Immature natural killer cell (primary cell): ENCODE data around the gene AUTS2. TPM values are rescaled to one million over a fixed set of nuclear protein-coding genes. Genes with fewer than 3 reads are reported as not detected.

ENCODE experiments used
- DNase-seq, 3 donors: peaks; one replicate each; pipeline ENCODE4 v3.0.0; 2022; ENCODE audit warnings: mixed read lengths in 1 of 3
- H3K27ac Mint-ChIP-seq, 6 donors: one replicate each; pipeline ENCODE4 v1.8.0; 2020; ENCODE audit warnings: mixed read lengths in 6 of 6, mild to moderate bottlenecking in 5 of 6, inconsistent platforms in 4 of 6, moderate library complexity in 3 of 6
- H3K27me3 Mint-ChIP-seq, 3 donors: one replicate each; pipeline ENCODE4 v1.8.0; 2020 to 2021; ENCODE audit warnings: low read depth in 3 of 3, mild to moderate bottlenecking in 3 of 3, mixed read lengths in 3 of 3, moderate library complexity in 3 of 3, inconsistent platforms in 1 of 3
- H3K36me3 Mint-ChIP-seq, 3 donors: one replicate each; pipeline ENCODE4 v1.8.0; 2020; ENCODE audit warnings: mixed read lengths in 3 of 3, inconsistent platforms in 2 of 3, mild to moderate bottlenecking in 2 of 3
- H3K4me1 Mint-ChIP-seq, 2 donors: one replicate each; pipeline ENCODE4 v1.8.0; 2020; ENCODE audit warnings: inconsistent platforms in 2 of 2, mild to moderate bottlenecking in 2 of 2, mixed read lengths in 2 of 2, moderate library complexity in 1 of 2
- H3K4me3 Mint-ChIP-seq, 5 donors: one replicate each; pipeline ENCODE4 v1.8.0; 2020; ENCODE audit warnings: mild to moderate bottlenecking in 5 of 5, mixed read lengths in 5 of 5, inconsistent platforms in 3 of 5, moderate library complexity in 3 of 5
- H3K9me3 Mint-ChIP-seq, 6 donors: one replicate each; pipeline ENCODE4 v1.8.0; 2020; ENCODE audit warnings: mild to moderate bottlenecking in 6 of 6, mixed read lengths in 6 of 6, inconsistent platforms in 4 of 6, moderate library complexity in 3 of 6
- polyA plus RNA-seq, 3 donors: library from polyadenylated mRNA; unstranded; fragments of 300-500 nt; fragmentation: Illumina TruSeq; gene quantifications; one replicate each; pipeline ENCODE4 v1.2.3, GENCODE V29; 2021

Gene AUTS2
- polyA plus RNA-seq, 3 donors from 2014 or later = 1.9 to 17.6 (median 8.0) TPM

- Mint-ChIP-seq H3K27me3 (peaks cover 0 to 2% (median 0%) of the 10 kb centered on the region in 3 donors), H3K4me1 (no peaks in the 10 kb centered on the region), H3K27ac (no peak overlapping the region), H3K9me3 (no peaks in the 10 kb centered on the region), H3K4me3 (no peak overlapping the region), H3K36me3 (no peaks in the 10 kb centered on the region)
- no peak for DNase-seq
Observed at GRCh38 chr7:70094831-70095230, 496.6 kb downstream of the AUTS2 start.

GRCh38 chr7:70097645-70098044 lies 499.4 kb downstream of the AUTS2 start:
- Mint-ChIP-seq H3K9me3 (no peaks in the 10 kb centered on the region), H3K4me1 (no peaks in the 10 kb centered on the region), H3K27ac (no peak overlapping the region), H3K36me3 (no peaks in the 10 kb centered on the region), H3K4me3 (no peak overlapping the region), H3K27me3 (peaks cover 0 to 3% (median 2%) of the 10 kb centered on the region in 3 donors)
- no peak for DNase-seq

GRCh38 chr7:70098133-70098561 lies 499.9 kb downstream of the AUTS2 start:
- no peak overlapping the region for H3K4me3 Mint-ChIP-seq
- DNase-seq = no peak
- H3K36me3 Mint-ChIP-seq = no peaks in the 10 kb centered on the region
- no peaks in the 10 kb centered on the region for H3K9me3 Mint-ChIP-seq
- H3K27me3 Mint-ChIP-seq = peaks cover 0 to 3% (median 2%) of the 10 kb centered on the region in 3 donors
- H3K27ac Mint-ChIP-seq = no peak overlapping the region
- H3K4me1 Mint-ChIP-seq = no peaks in the 10 kb centered on the region

- Mint-ChIP-seq H3K4me1 (no peaks in the 10 kb centered on the region), H3K27ac (no peak overlapping the region), H3K4me3 (no peak overlapping the region), H3K9me3 (no peaks in the 10 kb centered on the region), H3K27me3 (peaks cover 0 to 3% (median 2%) of the 10 kb centered on the region in 3 donors), H3K36me3 (no peaks in the 10 kb centered on the region)
- no peak for DNase-seq
Observed at GRCh38 chr7:70098905-70099672, 500.8 kb downstream of the AUTS2 start.

- H3K27ac Mint-ChIP-seq = no peak overlapping the region
Observed at GRCh38 chr7:70104243-70104642, 506.0 kb downstream of the AUTS2 start.

GRCh38 chr7:70113078-70113477 lies 514.8 kb downstream of the AUTS2 start:
- H3K27ac Mint-ChIP-seq = no peak overlapping the region
- no peak for DNase-seq
- H3K36me3 Mint-ChIP-seq = no peaks in the 10 kb centered on the region
- no peaks in the 10 kb centered on the region for H3K9me3 Mint-ChIP-seq
- H3K4me1 Mint-ChIP-seq = no peaks in the 10 kb centered on the region
- peaks cover 1 to 8% (median 2%) of the 10 kb centered on the region in 3 donors for H3K27me3 Mint-ChIP-seq
- no peak overlapping the region for H3K4me3 Mint-ChIP-seq

More at GRCh38 chr7:70104243-70104642, 506.0 kb downstream of the AUTS2 start:
- no peaks in the 10 kb centered on the region for H3K4me1 Mint-ChIP-seq
- no peaks in the 10 kb centered on the region for H3K9me3 Mint-ChIP-seq
- no peak overlapping the region for H3K4me3 Mint-ChIP-seq
- H3K36me3 Mint-ChIP-seq = no peaks in the 10 kb centered on the region
- peaks cover 2 to 4% (median 2%) of the 10 kb centered on the region in 3 donors for H3K27me3 Mint-ChIP-seq
- no peak for DNase-seq

GRCh38 chr7:70113536-70113935 lies 515.3 kb downstream of the AUTS2 start:
- Mint-ChIP-seq H3K9me3 (no peaks in the 10 kb centered on the region), H3K27ac (no peak overlapping the region), H3K27me3 (peaks cover 1 to 8% (median 2%) of the 10 kb centered on the region in 3 donors), H3K4me3 (no peak overlapping the region), H3K36me3 (no peaks in the 10 kb centered on the region), H3K4me1 (no peaks in the 10 kb centered on the region)
- no peak for DNase-seq

- H3K4me1 Mint-ChIP-seq = no peaks in the 10 kb centered on the region
Observed at GRCh38 chr7:70114806-70115205, 516.5 kb downstream of the AUTS2 start.

GRCh38 chr7:70116244-70116643 lies 518.0 kb downstream of the AUTS2 start:
- H3K27ac Mint-ChIP-seq = no peak overlapping the region
- H3K27me3 Mint-ChIP-seq = peaks cover 0 to 4% (median 2%) of the 10 kb centered on the region in 3 donors
- DNase-seq = no peak
- H3K4me1 Mint-ChIP-seq = no peaks in the 10 kb centered on the region
- H3K36me3 Mint-ChIP-seq = peaks cover 6 to 11% (median 9%) of the 10 kb centered on the region in 3 donors
- H3K9me3 Mint-ChIP-seq = peaks cover 0 to 9% (median 7%) of the 10 kb centered on the region in 6 donors
- no peak overlapping the region for H3K4me3 Mint-ChIP-seq

More at GRCh38 chr7:70114806-70115205, 516.5 kb downstream of the AUTS2 start:
- Mint-ChIP-seq H3K9me3 (no peaks in the 10 kb centered on the region), H3K27ac (no peak overlapping the region), H3K4me3 (no peak overlapping the region), H3K27me3 (peaks cover 1 to 8% (median 2%) of the 10 kb centered on the region in 3 donors), H3K36me3 (no peaks in the 10 kb centered on the region)
- no peak for DNase-seq

- DNase-seq = no peak
- no peak overlapping the region for H3K4me3 Mint-ChIP-seq
- H3K36me3 Mint-ChIP-seq = peaks cover 13 to 17% (median 15%) of the 10 kb centered on the region in 3 donors
- peaks cover 0 to 2% (median 0%) of the 10 kb centered on the region in 3 donors for H3K27me3 Mint-ChIP-seq
- no peaks in the 10 kb centered on the region for H3K4me1 Mint-ChIP-seq
- peaks cover 3 to 14% (median 12%) of the 10 kb centered on the region in 6 donors for H3K9me3 Mint-ChIP-seq
- no peak overlapping the region for H3K27ac Mint-ChIP-seq
Observed at GRCh38 chr7:70116867-70117266, 518.6 kb downstream of the AUTS2 start.

GRCh38 chr7:70120851-70121250 lies 522.6 kb downstream of the AUTS2 start:
- Mint-ChIP-seq H3K9me3 (peaks cover 12 to 31% (median 23%) of the 10 kb centered on the region in 6 donors), H3K4me1 (no peaks in the 10 kb centered on the region), H3K4me3 (no peak overlapping the region), H3K27me3 (peaks cover 0 to 2% (median 1%) of the 10 kb centered on the region in 3 donors), H3K27ac (no peak overlapping the region), H3K36me3 (peaks cover 21 to 37% (median 33%) of the 10 kb centered on the region in 3 donors)
- no peak for DNase-seq

- Mint-ChIP-seq H3K9me3 (no peaks in the 10 kb centered on the region), H3K27ac (no peak overlapping the region), H3K4me1 (no peaks in the 10 kb centered on the region), H3K27me3 (peaks cover 0 to 4% (median 0%) of the 10 kb centered on the region in 3 donors), H3K4me3 (no peak overlapping the region), H3K36me3 (no peaks in the 10 kb centered on the region)
- DNase-seq = no peak
Observed at GRCh38 chr7:70131817-70132216, 533.5 kb downstream of the AUTS2 start.

GRCh38 chr7:70132226-70132851 lies 534.1 kb downstream of the AUTS2 start:
- no peaks in the 10 kb centered on the region for H3K36me3 Mint-ChIP-seq
- peaks cover 0 to 4% (median 0%) of the 10 kb centered on the region in 3 donors for H3K27me3 Mint-ChIP-seq
- H3K9me3 Mint-ChIP-seq = no peaks in the 10 kb centered on the region
- H3K4me1 Mint-ChIP-seq = no peaks in the 10 kb centered on the region
- DNase-seq = no peak
- H3K4me3 Mint-ChIP-seq = no peak overlapping the region
- no peak overlapping the region for H3K27ac Mint-ChIP-seq
